Measurements from ENCODE around the gene GPC5. TPM values are rescaled to one million over a fixed set of nuclear protein-coding genes. Genes with fewer than 3 reads are reported as not detected.
"Not testable (repeated sequence)": the region's sequence is repeated elsewhere in the genome, so short reads cannot be mapped to it uniquely, and the experiment has no call there.

The GPC5 gene
- total and polyA plus RNA-seq, 9 of the 15 experiments (the other 6 are each of a cell fraction or from before 2014, with no cell fraction given): 0.18 to 0.27 TPM; not detected in 7

DNA sequence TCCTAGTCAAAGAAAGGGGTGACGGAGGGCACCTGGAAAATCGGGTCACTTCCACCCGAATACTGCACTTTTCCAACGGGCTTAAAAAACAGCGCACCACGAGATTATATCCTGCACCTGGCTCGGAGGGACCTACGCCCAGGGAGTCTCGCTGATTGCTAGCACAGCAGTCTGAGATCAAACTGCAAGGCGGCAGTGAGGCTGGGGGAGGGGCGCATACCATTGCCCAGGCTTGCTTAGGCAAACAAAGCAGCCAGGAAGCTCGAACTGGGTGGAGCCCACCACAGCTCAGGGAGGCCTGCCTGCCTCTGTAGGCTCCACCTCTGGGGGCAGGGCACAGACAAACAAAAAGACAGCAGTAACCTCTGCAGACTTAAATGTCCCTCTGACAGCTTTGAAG, 1354.3 kb downstream of the GPC5 start:
- DNase-seq (ENCODE audit: extremely low read depth in 1 of 4, low spot score in 3 of 4); ATAC-seq; intact Hi-C loops (cut with micrococcal nuclease); POLR2A ChIA-PET; CTCF ChIA-PET (ENCODE audit: low intra/inter-chr PET ratio); H3K4me1 ChIP-seq (replicated peaks in 1 of 2; ENCODE audit: control insufficient read depth in 2 of 2, insufficient read depth in 2 of 2, low read length in 2 of 2); H3K79me2 ChIP-seq (ENCODE audit: control insufficient read depth, insufficient read depth, low read length); H3K36me3 ChIP-seq (ENCODE audit: control insufficient read depth, insufficient read depth, low read length); H3K4me3 ChIP-seq; FAIRE-seq; BruUV-seq (replicated peaks); H3K27ac ChIP-seq (ENCODE audit: extremely low read depth, low read depth, low read length); in situ Hi-C loops (cut with MboI); H3K27me3 ChIP-seq (ENCODE audit: control insufficient read depth in 2 of 2, insufficient read depth in 2 of 2, low read length in 2 of 2); H3K4me2 ChIP-seq (ENCODE audit: insufficient read depth, low read length); H4K20me1 ChIP-seq (replicated peaks; ENCODE audit: control insufficient read depth, insufficient read depth, low read length); H3K9me1 ChIP-seq (ENCODE audit: control insufficient read depth, insufficient read depth, low read length); H2AFZ ChIP-seq (ENCODE audit: low read depth, low read length); H3K9ac ChIP-seq (ENCODE audit: insufficient read depth in 1 of 2, low read depth in 2 of 2, low read length in 2 of 2); H3K9me3 ChIP-seq (replicated peaks; ENCODE audit: control insufficient read depth, insufficient read depth, low read depth, low read length): not testable (repeated sequence)
- WGBS (ENCODE audit: insufficient coverage, low coverage, missing lambda C conversion rate): 0% methylated on average over 1 of the region's 12 CpGs

DNA sequence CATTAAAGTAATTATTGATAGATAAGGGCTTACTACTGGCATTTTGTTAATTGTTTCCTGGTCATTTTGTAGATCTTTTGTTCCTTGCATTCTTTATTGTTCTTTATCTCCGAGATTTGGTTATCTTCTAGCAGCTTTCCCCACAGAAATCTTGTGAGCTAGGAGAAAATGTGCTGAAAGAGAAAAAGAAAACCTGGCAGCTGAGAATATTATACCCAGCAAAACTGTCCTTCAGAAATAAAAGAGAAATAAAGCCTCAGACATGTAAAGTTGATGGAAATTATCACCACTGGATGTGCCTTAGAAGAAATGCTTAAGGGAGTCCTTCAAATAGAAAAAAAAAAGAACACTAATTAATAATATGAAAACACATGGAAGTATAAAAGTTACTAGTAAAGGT, 1363.3 kb downstream of the GPC5 start:
- Histone ChIP-seq H3K9ac (ENCODE audit: insufficient read depth in 1 of 2, low read depth in 2 of 2, low read length in 2 of 2) (no peak overlapping the region), H3K4me1 (replicated peaks in 1 of 2; ENCODE audit: control insufficient read depth in 2 of 2, insufficient read depth in 2 of 2, low read length in 2 of 2) (no peaks in the 10 kb centered on the region), H4K20me1 (replicated peaks; ENCODE audit: control insufficient read depth, insufficient read depth, low read length) (no peaks in the 10 kb centered on the region), H2AFZ (ENCODE audit: low read depth, low read length) (no peak overlapping the region), H3K9me1 (ENCODE audit: control insufficient read depth, insufficient read depth, low read length) (no peaks in the 10 kb centered on the region), H3K4me2 (ENCODE audit: insufficient read depth, low read length) (no peak overlapping the region), H3K36me3 (ENCODE audit: control insufficient read depth, insufficient read depth, low read length) (no peaks in the 10 kb centered on the region), H3K4me3 (no peak overlapping the region), H3K27ac (ENCODE audit: extremely low read depth, low read depth, low read length) (no peak overlapping the region), H3K9me3 (replicated peaks; ENCODE audit: control insufficient read depth, insufficient read depth, low read depth, low read length) (no peaks in the 10 kb centered on the region), H3K27me3 (ENCODE audit: control insufficient read depth in 2 of 2, insufficient read depth in 2 of 2, low read length in 2 of 2) (no peaks in the 10 kb centered on the region), H3K79me2 (ENCODE audit: control insufficient read depth, insufficient read depth, low read length) (no peaks in the 10 kb centered on the region)
- FAIRE-seq: no peak
- ATAC-seq: no peak
- CTCF ChIA-PET (ENCODE audit: low intra/inter-chr PET ratio): no interaction called here
- POLR2A ChIA-PET: no interaction called here
- DNase-seq (ENCODE audit: extremely low read depth in 1 of 4, low spot score in 3 of 4): no peak
- TF ChIP-seq SMARCA4 (IDR thresholded peaks at IDR 0.05) (no peak), ZFP1 (CRISPR knock-in tag; IDR thresholded peaks at IDR 0.05) (0 out of 2 replicates have a peak, but pooled peaks have one; percentile 61), IFI16 (CRISPR knock-in tag; IDR thresholded peaks at IDR 0.05) (no peak), DMBX1 (CRISPR knock-in tag; IDR thresholded peaks at IDR 0.05; ENCODE audit: borderline replicate concordance) (no peak)
- in situ Hi-C loops (cut with MboI) (no loop called here), intact Hi-C loops (cut with micrococcal nuclease) (no loop called here)
- 0% methylated on average over 1 of the region's 1 CpG for WGBS (ENCODE audit: insufficient coverage, low coverage, missing lambda C conversion rate)
- BruUV-seq (replicated peaks): no TSS peak
